Transverse colon (tissue), 3 donors: ENCODE results near the gene SDHB.

ENCODE experiments used
- CTCF ChIP-seq, 5 experiments: fragments of 200-600 bp in 3 of 5; fragments of 450-650 bp in 2 of 5; sonication (generic) in 3 of 5; IDR thresholded peaks; 1 replicate in 2 of 5; 2 replicates in 3 of 5; pipeline ENCODE4 v1.5.1; 2016 to 2017; ENCODE audit warnings: antibody characterized with exemption in 5 of 5, inconsistent platforms in 3 of 5, mild to moderate bottlenecking in 2 of 5, moderate library complexity in 1 of 5
- EP300 ChIP-seq: sonication (generic); formaldehyde crosslinking; IDR thresholded peaks from one replicate; pipeline ENCODE4 v1.6.1; 2017; ENCODE audit warnings: antibody characterized with exemption, low read depth
- POLR2A ChIP-seq: fragments of 450-650 bp; IDR thresholded peaks from one replicate; pipeline ENCODE4 v1.6.1; 2016; ENCODE audit warnings: antibody characterized with exemption, mild to moderate bottlenecking, moderate library complexity

DNA sequence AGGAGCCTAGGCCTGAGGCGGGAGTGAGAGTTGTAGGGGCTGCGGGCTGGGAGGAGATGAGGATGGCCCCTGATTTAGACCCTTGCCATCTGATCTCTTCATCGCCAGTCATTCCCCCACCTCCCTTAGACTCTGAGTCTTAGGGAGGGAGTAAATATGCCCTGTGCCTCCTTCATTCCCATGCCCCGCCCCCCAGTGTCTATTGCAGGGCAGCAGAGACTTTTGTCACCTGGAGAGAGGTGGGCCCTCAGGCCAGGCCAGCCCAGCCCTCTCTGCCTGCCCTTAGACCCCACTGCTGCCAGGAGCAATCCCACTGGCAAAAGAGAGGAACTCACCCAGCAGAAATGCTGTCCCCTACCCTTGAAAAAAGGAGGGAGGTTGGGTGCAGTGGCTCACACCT lies 70.2 kb downstream of the SDHB start:
- TF ChIP-seq CTCF (IDR thresholded peaks at IDR 0.05) (no peak), POLR2A (no peak), EP300 (no peak)
